Hematopoietic multipotent progenitor cell treated with erythropoietin and hydrocortisone succinate and interleukin-3 and kit ligand, for 17 days (in vitro differentiated cells): ENCODE measurements around the gene ITGB6.

ENCODE experiments used
- DNase-seq: peaks from one replicate; pipeline ENCODE4 v3.0.0-alpha.2; 2015; ENCODE audit warnings: low spot score

Gene ITGB6

DNA sequence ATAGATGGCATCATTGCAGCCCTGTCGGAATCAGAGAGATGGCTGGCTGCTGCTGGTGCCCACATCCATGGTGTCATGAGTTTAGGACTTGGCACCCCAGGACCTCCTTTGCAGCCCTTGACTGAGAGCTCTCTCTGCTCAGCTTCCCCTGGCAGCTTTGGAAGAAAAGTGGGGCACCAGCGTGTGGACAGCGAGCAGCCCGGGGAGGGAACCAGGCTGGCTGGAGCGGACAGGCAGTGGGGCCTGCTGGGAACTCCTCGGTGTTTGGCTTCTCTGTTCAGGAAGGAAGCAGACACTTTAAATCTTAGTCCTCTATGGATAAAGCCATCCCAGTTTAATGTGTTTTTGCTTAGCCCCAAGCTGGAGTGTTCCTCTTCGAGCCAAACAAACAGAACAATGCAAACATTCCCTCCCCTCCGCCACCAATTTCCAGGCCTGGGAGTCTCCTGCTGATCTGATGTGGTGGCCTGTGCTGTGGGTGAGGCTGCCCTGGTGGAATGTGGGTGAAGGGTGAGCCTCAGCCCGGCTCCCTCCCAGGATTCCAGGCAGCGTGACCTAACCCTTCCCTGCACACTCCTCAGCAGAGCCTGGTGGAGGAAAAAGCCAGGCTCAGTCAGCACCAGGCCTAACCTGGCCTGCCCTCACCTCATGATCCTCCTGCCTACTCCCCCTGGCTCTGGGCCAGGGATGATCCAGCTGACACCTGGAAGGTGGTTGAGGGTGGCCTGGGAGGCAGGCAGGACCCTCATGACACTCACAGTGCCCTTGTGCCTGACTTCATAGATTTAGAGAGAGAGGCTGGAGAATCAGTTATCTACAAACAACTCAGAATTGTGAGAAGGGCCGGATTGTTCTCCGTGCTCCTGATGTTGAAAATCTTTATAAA lies 21.6 kb upstream of the ITGB6 start:
- DNase-seq: no peak

DNA sequence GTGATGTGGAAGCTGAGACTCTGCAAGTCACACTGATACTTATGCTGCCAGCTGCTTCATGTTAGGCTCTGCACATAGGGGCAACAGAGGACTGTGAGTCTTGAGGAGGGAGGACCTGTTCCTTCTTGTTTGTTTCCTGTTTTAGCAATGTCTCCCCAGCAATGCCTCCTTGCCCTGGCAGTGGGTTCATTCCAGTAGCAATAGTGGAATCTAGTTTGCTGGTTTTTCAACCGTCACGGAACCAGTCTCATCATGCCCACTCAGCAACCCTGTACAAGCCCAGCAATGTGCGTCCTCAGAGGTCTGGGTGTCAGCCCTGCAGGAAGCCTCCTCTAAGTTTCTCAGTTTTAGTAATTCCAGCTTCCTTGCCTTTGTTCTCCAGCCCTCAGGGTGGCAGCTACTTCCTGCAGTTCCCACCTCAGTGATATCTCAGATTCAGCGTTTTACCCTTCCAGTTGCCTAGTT lies 20.5 kb upstream of the ITGB6 start:
- DNase-seq: no peak

DNA sequence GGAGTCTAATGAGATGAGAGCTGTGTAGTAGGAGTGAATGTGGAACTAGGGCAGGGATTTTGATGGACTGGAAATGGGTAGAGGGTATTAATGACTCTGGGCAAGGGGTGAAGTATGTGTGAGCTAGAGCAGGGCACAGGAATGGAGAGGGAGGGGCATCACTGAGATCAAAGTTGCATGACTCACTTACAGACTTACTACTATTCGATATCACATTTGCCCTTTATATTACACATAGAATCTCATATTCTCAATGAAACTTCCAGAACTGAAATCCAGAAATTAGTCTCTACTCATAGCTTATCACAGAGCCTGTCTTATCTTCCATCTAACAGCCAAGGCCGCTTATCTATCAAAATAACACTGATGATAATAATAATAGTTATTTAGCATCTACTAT lies 20.0 kb upstream of the ITGB6 start:
- DNase-seq: no peak

- no peak for DNase-seq
Measured at GRCh38 chr2:160214461-160215445, 14.7 kb upstream of the ITGB6 start.

DNA sequence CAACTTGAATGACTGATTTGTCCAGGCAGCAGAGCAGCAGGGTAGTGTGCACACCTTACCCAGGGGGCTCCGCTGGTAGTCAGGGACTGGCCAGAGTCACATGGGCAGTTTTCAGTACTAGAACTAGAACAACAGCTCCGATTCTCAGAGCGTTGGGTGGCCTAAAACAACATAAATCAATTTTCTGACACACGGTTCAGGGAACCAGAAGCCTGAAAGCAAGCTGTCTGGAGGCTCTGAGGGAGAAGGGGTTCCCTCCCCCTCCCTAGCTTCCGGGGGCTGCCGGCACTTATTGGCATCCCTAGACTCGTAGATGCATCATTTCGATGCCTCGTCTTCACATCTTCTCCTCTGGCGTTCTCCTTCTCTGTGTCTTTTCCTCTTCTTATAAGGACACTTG lies 13.4 kb upstream of the ITGB6 start:
- no peak for DNase-seq

GRCh38 chr2:160210599-160211138 lies 10.6 kb upstream of the ITGB6 start:
- peak; percentile 38 for DNase-seq

DNA sequence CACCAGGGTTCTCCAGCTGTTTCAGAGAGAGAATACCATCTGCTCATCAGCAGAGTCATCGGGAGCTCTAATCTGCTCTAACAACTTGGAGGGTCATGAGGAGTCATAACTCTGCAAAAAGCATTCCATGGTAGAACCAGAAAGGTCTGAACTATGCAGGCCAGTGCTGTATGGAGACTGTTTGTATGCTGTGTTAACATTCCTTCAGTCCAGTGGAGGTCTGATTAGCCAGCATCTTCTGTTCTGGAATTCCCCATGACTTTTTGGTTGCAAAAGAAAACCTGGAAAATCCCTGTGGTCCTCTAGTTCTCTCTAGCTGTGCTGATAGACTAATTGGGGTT lies 9.4 kb upstream of the ITGB6 start:
- DNase-seq: no peak

DNA sequence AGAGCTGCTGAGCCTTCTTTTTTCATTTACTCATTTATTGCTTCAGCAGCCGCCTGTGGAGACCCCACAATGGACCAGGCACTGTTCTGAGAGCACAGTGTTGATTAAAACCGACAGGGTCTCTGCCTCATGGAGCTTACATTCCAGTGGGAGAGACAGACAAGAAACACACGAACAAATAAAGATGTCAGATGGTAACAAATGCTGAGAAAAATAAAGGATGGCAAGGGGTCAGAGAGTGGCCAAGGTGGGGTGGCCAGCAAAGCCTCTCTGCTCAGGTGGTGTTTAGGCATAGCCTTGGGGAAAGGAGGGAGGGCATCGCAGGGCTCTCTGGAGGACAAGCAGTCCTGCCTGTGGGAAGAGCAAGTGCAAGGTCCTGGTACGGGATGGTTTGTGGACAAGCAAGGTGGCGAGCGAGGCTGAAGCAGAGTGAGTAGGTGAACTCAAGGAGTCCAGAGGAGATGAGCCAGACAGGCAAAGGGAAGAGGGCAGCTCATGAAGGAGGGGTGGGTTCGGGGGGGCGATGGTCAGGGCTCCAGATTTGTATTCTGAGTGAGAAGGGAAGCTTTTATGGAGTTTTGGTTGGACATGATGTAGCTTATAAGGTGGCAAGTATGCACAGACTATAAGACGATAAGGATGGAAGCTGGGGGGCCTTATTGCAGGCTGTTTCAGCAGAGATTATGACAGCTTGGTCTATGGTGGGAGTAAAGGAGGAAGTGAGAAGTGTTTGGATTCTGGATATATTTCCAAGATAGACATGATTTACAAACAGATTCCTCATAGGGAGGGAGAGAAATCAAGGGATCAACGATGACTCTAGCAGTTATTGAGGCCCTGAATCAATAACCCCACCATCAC lies 8.8 kb upstream of the ITGB6 start:
- DNase-seq: no peak

- DNase-seq: no peak
Measured at GRCh38 chr2:160207804-160208654, 8.0 kb upstream of the ITGB6 start.

GRCh38 chr2:160207271-160207670 lies 7.2 kb upstream of the ITGB6 start:
- no peak for DNase-seq

GRCh38 chr2:160206436-160206835 lies 6.4 kb upstream of the ITGB6 start:
- no peak for DNase-seq

DNA sequence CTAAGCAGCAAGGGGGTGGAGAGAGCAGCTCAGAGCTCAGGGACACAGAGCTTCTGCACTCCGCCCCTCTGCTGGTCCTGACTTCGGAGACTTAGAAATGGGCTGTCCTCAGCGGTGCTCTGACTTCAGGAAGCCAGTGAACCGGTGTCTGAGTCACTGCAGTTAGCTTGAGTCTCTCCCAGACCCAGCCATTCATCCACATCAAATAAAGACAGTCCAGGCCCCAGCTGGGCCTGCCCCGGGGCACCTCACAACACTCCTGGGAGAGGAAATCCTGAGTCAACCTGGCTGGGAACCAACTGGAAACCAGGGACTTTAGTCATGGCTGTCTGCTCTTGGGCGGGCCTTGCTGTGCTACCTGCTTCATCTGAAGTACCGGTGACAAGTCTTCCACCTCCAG lies 5.4 kb upstream of the ITGB6 start:
- no peak for DNase-seq

GRCh38 chr2:160203422-160203821 lies 3.4 kb upstream of the ITGB6 start:
- DNase-seq: no peak

GRCh38 chr2:160203007-160203406 lies 2.9 kb upstream of the ITGB6 start:
- no peak for DNase-seq

- DNase-seq: no peak
Measured at GRCh38 chr2:160201849-160202539, 1.9 kb upstream of the ITGB6 start.

GRCh38 chr2:160200921-160201320 lies 849 bp upstream of the ITGB6 start:
- DNase-seq: no peak

DNA sequence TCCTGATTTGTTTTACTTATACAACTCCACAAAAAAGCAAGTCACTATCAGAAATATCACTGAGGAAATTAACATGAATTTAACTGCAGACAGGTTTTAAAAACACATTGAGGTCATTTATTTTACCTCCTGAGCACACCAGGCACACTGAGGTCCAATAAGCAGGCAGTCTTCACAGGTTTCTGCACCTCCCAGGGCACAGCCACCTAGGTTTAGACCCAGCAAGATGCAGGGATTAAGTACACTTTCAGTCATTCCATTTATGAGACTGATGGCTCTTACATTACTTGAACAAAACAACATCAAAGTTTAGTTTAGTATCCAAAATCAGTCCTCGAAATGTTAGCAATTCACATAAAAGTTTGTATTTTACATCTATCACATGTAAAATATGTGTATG lies 1.0 kb downstream of the ITGB6 start:
- no peak for DNase-seq

- no peak for DNase-seq
Measured at GRCh38 chr2:160197587-160197986, 2.5 kb downstream of the ITGB6 start.

GRCh38 chr2:160194946-160195345 lies 5.1 kb downstream of the ITGB6 start:
- no peak for DNase-seq

DNA sequence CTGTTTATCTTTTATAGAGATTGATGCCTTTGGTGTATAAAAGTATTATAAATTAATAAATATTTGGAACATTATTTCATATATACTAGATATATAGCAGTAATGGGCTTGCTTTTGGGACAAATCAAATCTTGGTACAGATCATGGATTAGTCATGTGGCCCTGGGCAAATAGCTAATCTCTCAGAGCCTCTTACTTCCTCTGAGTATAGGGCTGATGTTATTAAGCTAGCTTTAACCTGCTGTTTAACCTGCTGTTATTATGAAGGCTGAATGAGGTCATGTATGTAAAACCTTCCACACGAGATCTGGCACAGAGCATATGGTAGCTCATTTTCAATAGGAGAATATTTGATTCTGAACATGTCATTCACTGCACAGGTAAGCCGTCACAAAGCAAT lies 5.7 kb downstream of the ITGB6 start:
- DNase-seq: no peak
